Activated CD4-positive, alpha-beta T cell treated with anti-CD3 and anti-CD28 coated beads, Interleukin-2, amount 10 ng/mL, durations not matched to agents 7 days and 5 days (primary cell): ENCODE results near the gene BRICD5. TPM values are rescaled to one million over a fixed set of nuclear protein-coding genes. Genes with fewer than 3 reads are reported as not detected.
A peak's percentile ranks its signal among the peaks of the same experiment; 100 is the strongest.

ENCODE experiments used
- CTCF ChIA-PET: fragments of 350-600 bp; sonication (Branson Sonifier 250); formaldehyde crosslinking; loops from one replicate; lab custom pipeline; 2021; ENCODE audit warnings: antibody characterized with exemption; lab: Charles Lee
- POLR2A ChIA-PET: fragments of 350-600 bp; sonication (Branson Sonifier 250); formaldehyde crosslinking; loops from one replicate; lab custom pipeline; 2021; ENCODE audit warnings: antibody characterized with exemption; lab: Charles Lee
- DNase-seq: peaks from one replicate; pipeline ENCODE4 v3.0.0-alpha.2; 2020
- H3K27ac Mint-ChIP-seq: one replicate; pipeline ENCODE4 v1.8.0; 2021; ENCODE audit warnings: mild to moderate bottlenecking, moderate library complexity, mixed read lengths
- H3K27me3 Mint-ChIP-seq: one replicate; pipeline ENCODE4 v1.8.0; 2021; ENCODE audit warnings: mixed read lengths
- H3K36me3 Mint-ChIP-seq: one replicate; pipeline ENCODE4 v1.8.0; 2021; ENCODE audit warnings: low read depth, mixed read lengths
- H3K4me1 Mint-ChIP-seq: one replicate; pipeline ENCODE4 v1.8.0; 2021; ENCODE audit warnings: mixed read lengths
- H3K4me3 Mint-ChIP-seq: one replicate; pipeline ENCODE4 v1.8.0; 2021; ENCODE audit warnings: mild to moderate bottlenecking, moderate library complexity, mixed read lengths
- H3K9me3 Mint-ChIP-seq: one replicate; pipeline ENCODE4 v1.8.0; 2021; ENCODE audit warnings: mixed read lengths
- total RNA-seq, 2 experiments: library from RNA; stranded (reverse); gene quantifications; one replicate each; pipeline ENCODE4 v1.2.3, GENCODE V29; 2021

The BRICD5 gene
- total RNA-seq, 2 experiments from 2014 or later = 13.9 to 17.4 TPM

GRCh38 chr16:2178321-2179106 lies 32.1 kb downstream of the BRICD5 start:
- Mint-ChIP-seq H3K9me3 (no peaks in the 10 kb centered on the region), H3K4me3 (no peak overlapping the region), H3K4me1 (no peaks in the 10 kb centered on the region), H3K27me3 (no peaks in the 10 kb centered on the region), H3K36me3 (peaks cover 4% of the 10 kb centered on the region), H3K27ac (no peak overlapping the region)
- DNase-seq = peak; percentile 41
- ChIA-PET POLR2A (no interaction called here), CTCF (interaction anchor here (1.0 kb wide), 1 partner anchor 16 kb away, joined by 3 read pairs; no protein-coding TSS in a partner anchor)

DNA sequence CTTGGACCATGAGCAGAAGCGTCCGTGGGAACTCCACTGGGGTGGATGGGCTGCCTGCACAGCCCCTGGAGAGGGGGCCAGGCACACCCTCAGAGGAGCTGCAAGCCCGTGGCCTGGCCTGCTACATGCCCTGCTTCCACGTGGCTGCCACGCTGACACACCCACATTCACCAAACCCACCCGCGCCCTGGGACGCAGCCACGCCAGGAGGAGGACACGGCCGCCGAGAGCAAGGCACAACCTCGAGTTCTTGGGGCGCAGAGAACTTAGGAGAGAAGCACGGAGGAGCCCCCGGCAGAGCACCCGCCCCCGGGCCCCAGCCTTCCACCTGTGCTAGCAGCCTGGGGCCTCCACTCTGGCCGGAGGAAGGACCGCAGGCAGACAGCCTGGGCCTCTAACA lies 33.1 kb downstream of the BRICD5 start:
- CTCF ChIA-PET = interaction anchor here (1.0 kb wide), 1 partner anchor 17 kb away, joined by 3 read pairs; no protein-coding TSS in a partner anchor
- H3K27me3 Mint-ChIP-seq = no peaks in the 10 kb centered on the region
- H3K27ac Mint-ChIP-seq = no peak overlapping the region
- no peak for DNase-seq
- POLR2A ChIA-PET = no interaction called here
- peaks cover 4% of the 10 kb centered on the region for H3K36me3 Mint-ChIP-seq
- no peaks in the 10 kb centered on the region for H3K9me3 Mint-ChIP-seq
- no peak overlapping the region for H3K4me3 Mint-ChIP-seq
- no peaks in the 10 kb centered on the region for H3K4me1 Mint-ChIP-seq

DNA sequence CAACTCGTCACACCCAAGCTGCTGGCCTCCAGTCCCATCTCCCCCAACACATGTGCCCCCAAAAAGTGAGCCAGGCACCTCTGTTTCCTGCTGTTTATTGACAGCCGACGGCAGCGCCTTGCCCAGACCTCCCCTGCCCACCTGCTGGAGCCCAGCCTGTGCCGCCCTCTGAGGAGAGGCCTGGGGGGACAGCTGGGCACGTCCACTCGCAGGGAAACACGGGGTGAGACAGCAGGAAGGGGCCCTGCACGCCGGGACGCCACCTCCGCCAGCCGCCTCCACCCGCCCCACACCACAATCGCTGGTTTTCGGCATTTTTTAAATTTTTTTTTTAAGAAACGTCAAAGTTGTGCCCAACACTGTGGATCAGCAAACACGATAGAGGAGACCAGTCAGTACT lies 33.6 kb downstream of the BRICD5 start:
- no peak overlapping the region for H3K4me3 Mint-ChIP-seq
- CTCF ChIA-PET = no interaction called here
- POLR2A ChIA-PET = no interaction called here
- H3K27me3 Mint-ChIP-seq = no peaks in the 10 kb centered on the region
- no peak overlapping the region for H3K27ac Mint-ChIP-seq
- H3K4me1 Mint-ChIP-seq = no peaks in the 10 kb centered on the region
- H3K9me3 Mint-ChIP-seq = no peaks in the 10 kb centered on the region
- peaks cover 4% of the 10 kb centered on the region for H3K36me3 Mint-ChIP-seq
- DNase-seq = no peak

DNA sequence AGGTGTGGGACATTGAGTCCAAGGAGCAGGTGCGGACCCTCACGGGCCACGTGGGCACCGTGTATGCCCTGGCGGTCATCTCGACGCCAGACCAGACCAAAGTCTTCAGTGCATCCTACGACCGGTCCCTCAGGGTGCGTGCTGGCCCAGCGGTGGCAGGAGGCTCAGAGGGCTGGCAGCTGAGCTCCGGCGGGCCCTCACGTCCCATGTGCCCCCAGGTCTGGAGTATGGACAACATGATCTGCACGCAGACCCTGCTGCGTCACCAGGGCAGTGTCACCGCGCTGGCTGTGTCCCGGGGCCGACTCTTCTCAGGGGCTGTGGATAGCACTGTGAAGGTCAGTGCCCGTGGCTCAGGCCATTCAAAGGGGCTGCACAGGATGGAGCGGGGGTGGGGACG lies 34.6 kb downstream of the BRICD5 start:
- H3K4me3 Mint-ChIP-seq = no peak overlapping the region
- peaks cover 4% of the 10 kb centered on the region for H3K36me3 Mint-ChIP-seq
- H3K27me3 Mint-ChIP-seq = no peaks in the 10 kb centered on the region
- H3K27ac Mint-ChIP-seq = no peak overlapping the region
- H3K9me3 Mint-ChIP-seq = no peaks in the 10 kb centered on the region
- POLR2A ChIA-PET = no interaction called here
- DNase-seq = no peak
- CTCF ChIA-PET = no interaction called here
- no peaks in the 10 kb centered on the region for H3K4me1 Mint-ChIP-seq

DNA sequence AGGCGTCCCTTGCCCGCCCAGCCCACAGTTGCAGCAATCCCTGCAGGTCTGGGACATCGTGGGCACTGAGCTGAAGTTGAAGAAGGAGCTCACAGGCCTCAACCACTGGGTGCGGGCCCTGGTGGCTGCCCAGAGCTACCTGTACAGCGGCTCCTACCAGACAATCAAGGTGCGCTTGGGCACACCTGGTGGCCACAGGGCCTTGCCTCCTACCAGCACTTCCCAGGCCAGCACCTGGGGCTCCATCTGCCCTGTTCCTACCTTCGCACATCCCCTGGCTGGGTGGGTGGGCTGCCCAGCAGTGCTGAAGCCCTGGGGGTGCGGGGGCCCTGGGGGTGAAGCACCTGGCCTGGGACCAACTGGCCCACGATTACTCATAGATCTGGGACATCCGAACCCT lies 35.2 kb downstream of the BRICD5 start:
- Mint-ChIP-seq H3K36me3 (peaks cover 4% of the 10 kb centered on the region), H3K4me3 (no peak overlapping the region), H3K4me1 (no peaks in the 10 kb centered on the region), H3K27me3 (no peaks in the 10 kb centered on the region), H3K9me3 (no peaks in the 10 kb centered on the region), H3K27ac (no peak overlapping the region)
- POLR2A ChIA-PET = no interaction called here
- no peak for DNase-seq
- CTCF ChIA-PET = no interaction called here

DNA sequence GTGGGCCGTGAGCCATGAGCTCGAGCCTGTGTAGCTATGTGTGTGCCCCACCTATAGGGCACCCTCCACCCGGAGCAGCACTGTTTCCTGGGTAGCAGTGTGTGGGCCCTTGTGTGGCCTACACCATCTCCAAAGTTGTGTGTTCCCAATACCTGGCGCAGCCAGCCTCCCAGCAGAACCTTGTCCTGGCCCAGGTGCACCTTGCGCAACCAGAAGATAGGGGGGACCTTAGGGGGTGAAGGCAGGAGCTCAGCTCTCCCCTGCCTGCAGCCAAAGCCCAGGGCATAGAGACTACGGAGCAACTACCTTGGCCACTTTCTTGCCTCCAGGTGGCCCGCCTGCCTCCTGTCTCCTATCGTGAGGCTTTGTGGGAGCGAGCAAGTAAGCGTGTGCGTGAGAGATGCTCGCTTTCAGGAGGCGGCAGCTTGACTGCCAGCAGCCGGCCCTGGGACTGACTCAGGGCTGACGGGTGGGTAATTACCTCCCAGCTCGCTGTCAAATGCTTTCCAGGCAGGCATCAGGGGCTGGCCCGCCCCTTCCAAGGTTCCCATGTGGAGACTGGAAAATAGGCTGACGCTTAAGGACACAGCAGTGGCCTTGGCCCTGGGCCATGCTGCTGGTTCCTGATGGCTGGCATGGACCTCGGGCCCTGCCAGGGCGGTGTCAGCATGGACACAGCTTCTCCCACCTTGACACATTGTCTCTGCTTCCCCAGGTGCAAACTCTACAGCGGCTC lies 36.1 kb downstream of the BRICD5 start:
- Mint-ChIP-seq H3K4me1 (no peaks in the 10 kb centered on the region), H3K27ac (no peak overlapping the region), H3K4me3 (no peak overlapping the region), H3K27me3 (no peaks in the 10 kb centered on the region), H3K9me3 (no peaks in the 10 kb centered on the region), H3K36me3 (peaks cover 4% of the 10 kb centered on the region)
- POLR2A ChIA-PET = no interaction called here
- CTCF ChIA-PET = interaction anchor here (1.0 kb wide), 1 partner anchor 73 kb away, joined by 4 read pairs; no protein-coding TSS in a partner anchor
- DNase-seq = no peak

DNA sequence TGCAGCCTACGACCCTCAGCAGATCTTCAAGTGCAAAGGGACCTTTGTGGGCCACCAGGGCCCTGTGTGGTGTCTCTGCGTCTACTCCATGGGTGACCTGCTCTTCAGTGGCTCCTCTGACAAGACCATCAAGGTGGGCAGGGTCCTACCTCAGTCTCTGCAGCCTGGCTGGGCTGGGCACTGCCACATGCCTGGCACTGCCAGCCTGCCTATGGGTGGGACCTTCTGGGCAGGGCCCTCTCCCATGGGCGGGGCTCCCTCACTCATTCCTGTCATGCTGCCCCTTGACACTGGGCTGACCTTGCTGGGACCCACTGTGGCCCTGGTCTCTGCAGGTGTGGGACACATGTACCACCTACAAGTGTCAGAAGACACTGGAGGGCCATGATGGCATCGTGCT lies 36.7 kb downstream of the BRICD5 start:
- Mint-ChIP-seq H3K4me1 (no peaks in the 10 kb centered on the region), H3K27ac (no peak overlapping the region), H3K27me3 (no peaks in the 10 kb centered on the region), H3K4me3 (no peak overlapping the region), H3K9me3 (no peaks in the 10 kb centered on the region), H3K36me3 (peaks cover 4% of the 10 kb centered on the region)
- DNase-seq = no peak
- CTCF ChIA-PET = interaction anchor here (1.0 kb wide), 1 partner anchor 73 kb away, joined by 4 read pairs; no protein-coding TSS in a partner anchor
- POLR2A ChIA-PET = no interaction called here

GRCh38 chr16:2173366-2173765 lies 37.3 kb downstream of the BRICD5 start:
- POLR2A ChIA-PET = no interaction called here
- Mint-ChIP-seq H3K36me3 (peaks cover 4% of the 10 kb centered on the region), H3K9me3 (no peaks in the 10 kb centered on the region), H3K4me3 (no peak overlapping the region), H3K4me1 (no peaks in the 10 kb centered on the region), H3K27me3 (no peaks in the 10 kb centered on the region), H3K27ac (no peak overlapping the region)
- CTCF ChIA-PET = no interaction called here
- DNase-seq = no peak

DNA sequence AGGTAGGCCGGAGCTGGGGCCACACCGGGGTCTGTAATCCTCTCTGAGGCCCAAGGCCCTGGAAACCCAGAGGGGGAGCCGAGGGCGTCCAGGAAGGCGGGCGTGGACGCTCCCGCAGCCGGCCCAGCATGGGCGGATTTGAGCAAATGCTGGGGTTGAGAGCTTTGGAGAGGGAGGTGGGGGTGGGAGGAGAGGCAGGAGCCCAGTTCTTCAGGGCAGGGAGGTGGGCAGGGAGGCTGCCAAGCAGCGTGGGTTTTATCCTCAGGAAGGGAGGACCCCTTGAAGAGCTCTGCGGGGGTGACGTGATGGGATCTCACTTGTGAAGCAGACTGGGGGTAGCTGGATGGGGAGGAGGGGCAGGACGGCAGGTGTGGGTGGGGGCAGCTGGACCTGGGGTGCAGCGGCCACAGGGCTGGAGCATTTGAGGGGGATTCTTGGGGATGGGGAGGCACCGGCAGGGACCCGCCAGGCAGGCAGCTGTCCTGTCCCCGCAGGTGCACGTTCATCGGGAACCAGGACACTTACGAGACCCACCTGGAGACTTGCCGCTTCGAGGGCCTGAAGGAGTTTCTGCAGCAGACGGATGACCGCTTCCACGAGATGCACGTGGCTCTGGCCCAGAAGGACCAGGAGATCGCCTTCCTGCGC lies 37.9 kb downstream of the BRICD5 start:
- peaks cover 4% of the 10 kb centered on the region for H3K36me3 Mint-ChIP-seq
- ChIA-PET POLR2A (no interaction called here), CTCF (interaction anchor here (0.9 kb wide), 1 partner anchor 18 kb away, joined by 4 read pairs; no protein-coding TSS in a partner anchor)
- H3K4me1 Mint-ChIP-seq = no peaks in the 10 kb centered on the region
- DNase-seq = no peak
- no peaks in the 10 kb centered on the region for H3K27me3 Mint-ChIP-seq
- H3K9me3 Mint-ChIP-seq = no peaks in the 10 kb centered on the region
- no peak overlapping the region for H3K27ac Mint-ChIP-seq
- no peak overlapping the region for H3K4me3 Mint-ChIP-seq

DNA sequence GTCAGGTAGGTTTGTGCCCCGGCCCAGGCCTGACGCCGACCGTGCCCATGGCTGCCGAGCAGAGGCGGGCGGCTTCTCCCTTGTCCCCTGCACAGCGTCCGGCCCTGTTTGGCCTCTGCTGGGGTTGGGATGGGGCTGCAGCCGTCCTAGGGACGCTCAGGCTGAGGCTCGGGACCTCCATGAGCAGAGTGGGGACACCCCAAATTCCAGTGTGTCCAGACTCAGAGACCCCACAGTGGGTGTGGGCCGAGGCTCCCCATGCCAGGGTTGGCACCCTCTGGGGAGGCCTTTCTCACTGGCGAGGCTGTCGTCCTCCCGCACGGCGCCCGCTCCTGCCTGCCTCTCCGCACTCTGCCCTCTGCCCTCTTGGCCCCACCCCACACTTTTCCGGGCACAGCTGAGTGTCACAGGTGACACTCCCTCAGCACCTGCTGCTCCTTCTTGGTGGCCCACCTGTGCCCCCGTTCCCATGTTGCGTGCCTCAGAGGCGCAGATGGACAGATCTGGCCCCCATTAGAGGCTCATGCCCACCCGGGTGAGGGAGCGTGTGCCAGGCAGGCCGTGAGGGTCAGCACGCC lies 39.0 kb downstream of the BRICD5 start:
- Mint-ChIP-seq H3K27me3 (no peaks in the 10 kb centered on the region), H3K4me1 (no peaks in the 10 kb centered on the region), H3K36me3 (peaks cover 2% of the 10 kb centered on the region), H3K27ac (no peak overlapping the region), H3K4me3 (no peak overlapping the region), H3K9me3 (no peaks in the 10 kb centered on the region)
- ChIA-PET POLR2A (no interaction called here), CTCF (no interaction called here)
- DNase-seq = no peak

DNA sequence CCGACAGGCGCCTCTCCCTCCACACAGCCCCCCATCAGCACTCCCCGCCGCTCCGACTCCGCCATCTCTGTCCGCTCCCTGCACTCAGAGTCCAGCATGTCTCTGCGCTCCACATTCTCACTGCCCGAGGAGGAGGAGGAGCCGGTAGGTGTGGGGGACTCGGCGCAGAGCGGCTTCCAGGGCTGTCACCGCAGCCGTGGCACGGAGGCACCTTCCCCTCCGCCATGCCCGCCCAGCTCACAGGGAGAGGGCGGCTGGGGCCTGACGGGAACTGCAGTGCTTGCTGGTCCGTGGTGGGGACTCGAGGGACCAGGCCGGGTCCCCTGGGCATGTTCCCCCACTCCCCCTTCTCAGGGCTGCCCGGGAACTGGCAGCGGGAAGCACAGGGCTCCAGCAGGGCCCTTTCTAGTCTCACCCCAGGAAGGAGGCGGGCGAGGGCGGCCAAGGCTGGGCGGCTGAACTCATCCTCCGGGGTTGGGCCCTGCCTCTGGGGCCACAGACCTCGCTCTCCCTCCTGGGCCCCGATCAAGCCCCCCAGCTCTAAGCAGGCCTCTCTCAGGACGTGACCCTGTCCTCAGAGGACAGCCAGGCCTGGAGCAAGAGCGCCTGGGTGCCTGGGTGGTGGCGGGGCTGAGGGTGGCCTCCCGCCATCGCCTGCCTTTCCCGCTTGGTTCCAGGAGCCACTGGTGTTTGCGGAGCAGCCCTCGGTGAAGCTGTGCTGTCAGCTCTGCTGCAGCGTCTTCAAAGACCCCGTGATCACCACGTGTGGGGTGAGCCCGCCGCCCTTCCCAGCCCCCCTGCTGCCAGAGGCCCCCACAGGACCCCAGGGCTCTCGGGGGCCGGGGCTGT lies 39.9 kb downstream of the BRICD5 start:
- ChIA-PET POLR2A (no interaction called here), CTCF (no interaction called here)
- Mint-ChIP-seq H3K4me1 (no peaks in the 10 kb centered on the region), H3K27ac (no peak overlapping the region), H3K27me3 (no peaks in the 10 kb centered on the region), H3K4me3 (no peak overlapping the region), H3K9me3 (no peaks in the 10 kb centered on the region), H3K36me3 (peaks cover 5% of the 10 kb centered on the region)
- DNase-seq = no peak

- ChIA-PET POLR2A (no interaction called here), CTCF (no interaction called here)
- Mint-ChIP-seq H3K27me3 (no peaks in the 10 kb centered on the region), H3K4me1 (no peaks in the 10 kb centered on the region), H3K27ac (no peak overlapping the region), H3K4me3 (no peak overlapping the region), H3K9me3 (no peaks in the 10 kb centered on the region), H3K36me3 (peaks cover 7% of the 10 kb centered on the region)
- DNase-seq = no peak
Measured at GRCh38 chr16:2170080-2170479, 40.6 kb downstream of the BRICD5 start.
